Mesendoderm (in vitro differentiated cells): ENCODE data around the gene AMN.

Experiments
- DNase-seq: peaks from one replicate; pipeline ENCODE4 v3.0.0; 2013
- H2AK5ac ChIP-seq: 2 replicates; pipeline ENCODE4 v1.6.1; 2013; ENCODE audit warnings: low read length, inconsistent platforms
- H2BK120ac ChIP-seq: 2 replicates; pipeline ENCODE4 v1.6.1; 2013; ENCODE audit warnings: low read depth, mild to moderate bottlenecking, low read length, moderate library complexity, mixed read lengths
- H2BK15ac ChIP-seq: replicated peaks from 2 replicates; pipeline ENCODE4 v1.6.1; 2013; ENCODE audit warnings: low read depth, mild to moderate bottlenecking, moderate library complexity
- H2BK5ac ChIP-seq: 2 replicates; pipeline ENCODE4 v1.6.1; 2013; ENCODE audit warnings: low read length, inconsistent platforms
- H3K18ac ChIP-seq: 2 replicates; pipeline ENCODE4 v1.6.1; 2013; ENCODE audit warnings: mild to moderate bottlenecking, low read length, mixed read lengths
- H3K23ac ChIP-seq: one replicate; pipeline ENCODE4 v1.6.1; 2013; ENCODE audit warnings: low read length
- H3K27ac ChIP-seq: 2 replicates; pipeline ENCODE4 v1.5.1; 2013; ENCODE audit warnings: low read depth, mild to moderate bottlenecking, inconsistent platforms, low read length, moderate library complexity
- H3K27me3 ChIP-seq: 2 replicates; pipeline ENCODE4 v1.6.1; 2013; ENCODE audit warnings: low read length, control low read depth, mild to moderate bottlenecking, inconsistent platforms; ENCODE audit not compliant: insufficient read depth, poor library complexity
- H3K36me3 ChIP-seq: 2 replicates; pipeline ENCODE4 v1.6.1; 2013; ENCODE audit warnings: low read length, inconsistent platforms; ENCODE audit not compliant: control insufficient read depth, insufficient read depth
- H3K4ac ChIP-seq: one replicate; pipeline ENCODE4 v1.6.1; 2013; ENCODE audit warnings: low read depth, mild to moderate bottlenecking, low read length, moderate library complexity
- H3K4me1 ChIP-seq: 2 replicates; pipeline ENCODE4 v1.6.1; 2013; ENCODE audit warnings: low read depth, low read length, inconsistent platforms; ENCODE audit not compliant: control insufficient read depth
- H3K4me2 ChIP-seq: 2 replicates; pipeline ENCODE4 v1.6.1; 2013; ENCODE audit warnings: low read length
- H3K4me3 ChIP-seq: 2 replicates; pipeline ENCODE4 v1.5.1; 2013; ENCODE audit warnings: mild to moderate bottlenecking, low read length
- H3K56ac ChIP-seq: one replicate; pipeline ENCODE4 v1.6.1; 2013; ENCODE audit warnings: low read length
- H3K79me1 ChIP-seq: 2 replicates; pipeline ENCODE4 v1.6.1; 2013; ENCODE audit warnings: low read length, inconsistent platforms
- H3K79me2 ChIP-seq: 2 replicates; pipeline ENCODE4 v1.6.1; 2013; ENCODE audit warnings: mild to moderate bottlenecking, low read length; ENCODE audit not compliant: control insufficient read depth, insufficient read depth
- H3K9ac ChIP-seq: 2 replicates; pipeline ENCODE4 v1.6.1; 2013; ENCODE audit warnings: low read length, inconsistent platforms
- H4K5ac ChIP-seq: one replicate; pipeline ENCODE4 v1.6.1; 2013; ENCODE audit warnings: low read length
- H4K8ac ChIP-seq: one replicate; pipeline ENCODE4 v1.6.1; 2013; ENCODE audit warnings: low read depth, mild to moderate bottlenecking, control low read depth, low read length, moderate library complexity
- WGBS: extraction: QIAGEN DNeasy Blood & Tissue Kit; methylation state at CpG from one replicate; pipeline ENCODE4 v1.1.7; 2013; ENCODE audit warnings: low lambda C conversion rate, missing lambda C conversion rate; ENCODE audit not compliant: insufficient coverage; ENCODE audit errors: extremely low coverage; 5-methylcytosine and 5-hydroxymethylcytosine counted together

Gene AMN

DNA sequence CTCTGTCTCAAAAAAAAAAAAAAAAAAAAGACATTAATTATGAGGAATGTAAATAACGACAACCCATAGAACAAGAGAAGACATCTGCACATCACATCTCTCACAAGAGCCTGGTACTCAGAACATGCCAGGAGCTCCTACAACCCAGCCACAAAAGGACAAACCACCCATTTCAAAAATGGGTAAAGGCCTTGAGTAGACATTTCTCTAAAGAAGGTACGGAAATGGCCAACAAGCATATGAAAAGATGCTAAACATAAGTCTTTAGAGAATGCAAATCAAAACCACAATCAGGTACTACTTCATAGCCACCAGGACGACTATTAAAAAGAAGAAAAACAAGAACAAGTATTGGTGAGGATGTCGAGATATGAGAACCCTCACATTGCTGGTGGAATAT is 13.3 kb downstream of the AMN start:
- Histone ChIP-seq H3K4me2 (no peak overlapping the region), H3K79me2 (no peaks in the 10 kb centered on the region), H3K9ac (no peak overlapping the region), H2BK15ac (no peak overlapping the region), H3K4me3 (no peak overlapping the region), H2BK5ac (no peak overlapping the region), H3K56ac (no peak overlapping the region), H2AK5ac (no peak overlapping the region), H3K36me3 (peaks cover 4% of the 10 kb centered on the region), H2BK120ac (no peak overlapping the region), H3K18ac (no peak overlapping the region), H3K27me3 (no peaks in the 10 kb centered on the region), H3K23ac (no peak overlapping the region), H3K4ac (no peak overlapping the region), H3K79me1 (no peaks in the 10 kb centered on the region), H3K4me1 (no peaks in the 10 kb centered on the region), H4K5ac (no peak overlapping the region), H4K8ac (no peak overlapping the region), H3K27ac (no peak overlapping the region)
- no CpG with 5 or more reads among the region's 4 CpGs for WGBS
- no peak for DNase-seq

DNA sequence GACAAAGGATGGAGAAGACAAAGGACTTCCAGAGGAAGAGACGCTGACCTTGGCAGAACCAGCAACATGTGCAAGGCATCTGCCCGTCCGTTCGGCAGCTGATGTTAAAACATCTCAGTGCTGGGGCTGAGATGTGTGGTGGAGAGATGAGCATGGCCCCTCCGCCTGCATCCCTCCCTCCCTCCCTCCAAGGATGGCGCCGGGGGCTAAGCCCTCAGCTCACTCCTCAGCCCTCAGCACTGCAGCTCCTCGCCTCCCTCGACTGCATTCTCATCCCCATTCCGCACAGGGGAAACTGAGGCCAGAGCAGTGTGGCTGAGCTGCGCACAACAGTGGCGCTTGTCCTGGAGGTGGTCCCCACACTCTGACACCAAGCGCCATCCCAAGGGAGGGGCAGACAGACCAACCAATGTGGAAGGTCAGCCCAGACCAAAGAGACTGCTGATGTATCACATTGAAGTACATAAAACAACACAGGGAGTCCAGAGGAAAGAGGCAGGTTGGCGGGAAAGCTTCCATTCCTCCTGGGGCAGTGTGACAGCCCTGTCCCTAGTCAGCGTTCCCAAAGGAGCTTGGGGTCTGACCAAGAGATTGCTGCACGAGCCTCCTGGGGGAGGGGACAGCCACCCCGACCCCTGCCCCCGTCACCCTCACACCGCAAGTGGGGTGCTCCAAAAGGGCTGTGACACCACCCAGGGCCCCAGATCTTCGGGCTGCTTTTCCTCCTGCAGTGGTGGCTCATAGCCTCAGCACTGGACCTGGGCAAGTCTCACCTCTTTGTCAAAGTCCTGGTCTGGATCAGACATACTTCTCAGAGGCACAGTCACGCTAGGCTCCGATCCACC is 15.1 kb downstream of the AMN start:
- H3K36me3 ChIP-seq: peaks cover 6% of the 10 kb centered on the region
- no peaks in the 10 kb centered on the region for H3K79me1 ChIP-seq
- H3K4me1 ChIP-seq: no peaks in the 10 kb centered on the region
- H2AK5ac ChIP-seq: no peak overlapping the region
- H2BK5ac ChIP-seq: no peak overlapping the region
- H2BK15ac ChIP-seq: no peak overlapping the region
- no peak overlapping the region for H4K5ac ChIP-seq
- no peak overlapping the region for H3K23ac ChIP-seq
- no peaks in the 10 kb centered on the region for H3K27me3 ChIP-seq
- H3K79me2 ChIP-seq: no peaks in the 10 kb centered on the region
- no peak overlapping the region for H3K4me3 ChIP-seq
- no peak overlapping the region for H3K9ac ChIP-seq
- H4K8ac ChIP-seq: no peak overlapping the region
- no peak overlapping the region for H2BK120ac ChIP-seq
- no peak overlapping the region for H3K56ac ChIP-seq
- no CpG with 5 or more reads among the region's 22 CpGs for WGBS
- H3K4ac ChIP-seq: no peak overlapping the region
- H3K27ac ChIP-seq: no peak overlapping the region
- no peak overlapping the region for H3K4me2 ChIP-seq
- no peak for DNase-seq
- H3K18ac ChIP-seq: no peak overlapping the region

DNA sequence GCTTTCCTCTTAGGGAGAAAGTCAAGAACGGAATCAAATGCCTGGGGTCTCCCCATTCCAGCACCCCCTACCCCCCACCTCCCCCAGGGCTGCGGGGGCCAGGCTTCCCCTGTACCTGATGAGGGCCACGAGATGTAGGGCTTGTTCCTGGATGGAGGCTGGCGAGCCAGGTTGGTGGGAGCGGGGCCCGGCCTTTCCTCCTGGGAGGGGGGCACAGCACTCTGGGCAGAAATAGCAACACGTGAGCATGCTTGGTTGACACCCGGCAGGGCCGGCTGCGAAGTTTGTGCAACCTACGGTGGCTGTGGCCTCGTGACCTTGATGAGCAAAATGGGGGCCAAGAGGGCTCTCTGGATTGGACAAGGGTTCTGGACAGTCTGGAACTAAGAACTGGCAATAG is 15.7 kb downstream of the AMN start:
- H2BK5ac ChIP-seq: no peak overlapping the region
- no CpG with 5 or more reads among the region's 12 CpGs for WGBS
- H2AK5ac ChIP-seq: no peak overlapping the region
- H3K4me3 ChIP-seq: no peak overlapping the region
- H2BK15ac ChIP-seq: no peak overlapping the region
- H3K27me3 ChIP-seq: no peaks in the 10 kb centered on the region
- no peak overlapping the region for H3K18ac ChIP-seq
- no peak overlapping the region for H3K23ac ChIP-seq
- no peak overlapping the region for H3K9ac ChIP-seq
- H4K5ac ChIP-seq: no peak overlapping the region
- H4K8ac ChIP-seq: no peak overlapping the region
- peaks cover 5% of the 10 kb centered on the region for H3K36me3 ChIP-seq
- no peak overlapping the region for H3K4ac ChIP-seq
- no peaks in the 10 kb centered on the region for H3K79me1 ChIP-seq
- H2BK120ac ChIP-seq: no peak overlapping the region
- H3K27ac ChIP-seq: no peak overlapping the region
- no peaks in the 10 kb centered on the region for H3K79me2 ChIP-seq
- no peak for DNase-seq
- H3K4me2 ChIP-seq: no peak overlapping the region
- no peak overlapping the region for H3K56ac ChIP-seq
- H3K4me1 ChIP-seq: no peaks in the 10 kb centered on the region

DNA sequence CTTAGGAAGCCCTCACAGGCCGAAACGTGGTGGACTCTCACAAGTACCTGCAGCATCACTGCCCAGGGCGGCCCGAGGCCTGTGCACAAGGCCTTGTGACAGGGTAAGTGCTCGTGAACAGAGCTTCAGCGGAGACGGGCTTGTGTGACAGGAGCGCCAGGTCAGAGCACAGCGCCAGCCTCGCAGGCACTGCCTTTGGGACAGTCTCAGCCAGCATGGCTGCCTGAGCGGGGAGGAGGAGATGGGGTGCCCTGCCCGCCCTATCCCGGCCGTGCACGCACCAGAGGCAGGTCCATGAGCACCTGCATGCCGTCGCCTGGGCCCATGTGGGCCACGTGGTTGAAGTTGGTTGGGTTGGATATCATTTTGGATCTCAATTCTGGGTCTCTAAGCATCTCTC is 16.9 kb downstream of the AMN start:
- DNase-seq: no peak
- no peak overlapping the region for H2AK5ac ChIP-seq
- H3K56ac ChIP-seq: no peak overlapping the region
- H3K4me2 ChIP-seq: no peak overlapping the region
- H2BK120ac ChIP-seq: no peak overlapping the region
- H3K79me1 ChIP-seq: no peaks in the 10 kb centered on the region
- no peak overlapping the region for H4K5ac ChIP-seq
- no peak overlapping the region for H3K18ac ChIP-seq
- no peak overlapping the region for H2BK15ac ChIP-seq
- H3K27me3 ChIP-seq: no peaks in the 10 kb centered on the region
- no peak overlapping the region for H2BK5ac ChIP-seq
- H3K4me3 ChIP-seq: no peak overlapping the region
- H3K27ac ChIP-seq: no peak overlapping the region
- no peak overlapping the region for H3K4ac ChIP-seq
- H3K9ac ChIP-seq: no peak overlapping the region
- peaks cover 5% of the 10 kb centered on the region for H3K36me3 ChIP-seq
- no peaks in the 10 kb centered on the region for H3K4me1 ChIP-seq
- no CpG with 5 or more reads among the region's 18 CpGs for WGBS
- no peaks in the 10 kb centered on the region for H3K79me2 ChIP-seq
- H3K23ac ChIP-seq: no peak overlapping the region
- H4K8ac ChIP-seq: no peak overlapping the region

DNA sequence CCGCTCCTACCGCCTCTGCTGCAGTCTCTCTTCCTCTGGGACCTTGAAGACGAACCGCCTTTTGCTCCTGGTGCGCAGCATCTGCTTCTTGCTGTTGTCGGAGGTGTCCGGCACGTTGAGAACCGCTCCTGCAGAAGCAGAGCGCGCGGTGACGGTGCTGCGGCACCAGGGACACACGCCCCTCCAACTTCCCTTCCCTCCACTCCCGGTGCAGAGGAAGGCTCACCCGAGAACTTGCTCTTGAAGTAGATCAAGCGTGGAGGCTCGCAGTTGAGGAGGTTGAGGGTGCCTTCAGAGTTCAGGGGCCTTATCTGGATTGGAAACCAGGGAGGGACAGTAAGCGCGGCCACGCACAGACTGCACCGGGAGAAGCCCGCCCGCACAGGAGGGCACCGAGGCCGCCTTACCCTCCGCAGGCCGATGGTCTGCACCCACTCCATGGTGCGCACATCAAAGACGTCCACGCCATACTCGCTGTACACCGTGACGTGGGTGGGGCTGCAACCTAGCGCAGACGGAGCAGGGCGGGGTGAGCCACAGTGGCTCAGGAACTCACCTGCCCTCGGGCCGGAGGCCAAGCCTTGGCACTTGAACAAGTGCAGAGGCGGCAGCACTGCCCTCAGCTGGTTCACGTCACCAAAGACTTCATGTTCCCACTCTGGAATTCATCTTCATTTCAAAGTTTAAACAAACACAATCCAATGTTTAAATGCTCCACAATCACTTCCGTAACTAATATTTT is 17.5 kb downstream of the AMN start:
- Histone ChIP-seq H3K4ac (no peak overlapping the region), H3K79me2 (no peaks in the 10 kb centered on the region), H3K27ac (no peak overlapping the region), H2BK5ac (no peak overlapping the region), H2BK15ac (no peak overlapping the region), H3K4me1 (no peaks in the 10 kb centered on the region), H3K56ac (no peak overlapping the region), H4K8ac (no peak overlapping the region), H3K9ac (no peak overlapping the region), H2BK120ac (no peak overlapping the region), H3K4me3 (no peak overlapping the region), H3K23ac (no peak overlapping the region), H3K18ac (no peak overlapping the region), H3K4me2 (no peak overlapping the region), H3K79me1 (no peaks in the 10 kb centered on the region), H3K36me3 (peaks cover 6% of the 10 kb centered on the region), H3K27me3 (no peaks in the 10 kb centered on the region), H4K5ac (no peak overlapping the region), H2AK5ac (no peak overlapping the region)
- no CpG with 5 or more reads among the region's 43 CpGs for WGBS
- no peak for DNase-seq
